Heart right ventricle (tissue), 16 donors: ENCODE measurements around the gene SURF2. TPM values are rescaled to one million over a fixed set of nuclear protein-coding genes. Genes with fewer than 3 reads are reported as not detected.
A peak's percentile ranks its signal among the peaks of the same experiment; 100 is the strongest.

Experiments used
- ATAC-seq, 8 donors: fragments of 200-7000 bp; cut with Tn5 transposase; one replicate each; pipeline ENCODE4 v1.9.1; 2020; ENCODE audit warnings: mild to moderate bottlenecking in 8 of 8, moderate library complexity in 8 of 8, moderate number of reproducible peaks in 1 of 8
- DNase-seq, 2 donors: peaks; one replicate each; pipeline ENCODE4 v3.0.0-alpha.2; 2020
- H3K27ac ChIP-seq, 10 donors: fragments of 200-600 bp; sonication (generic) in 2 of 10; one replicate each; pipeline versions ENCODE4 v1.5.0 to v1.8.0; 2020 to 2022; ENCODE audit warnings: mild to moderate bottlenecking in 3 of 10
- H3K27me3 ChIP-seq, 7 donors: fragments of 200-600 bp; one replicate each; pipeline ENCODE4 v1.8.0; 2021 to 2022; ENCODE audit warnings: mild to moderate bottlenecking in 2 of 7
- H3K36me3 ChIP-seq, 9 donors: fragments of 200-600 bp; sonication (generic) in 1 of 9; one replicate each; pipeline versions ENCODE4 v1.5.0 to v1.8.0; 2020 to 2022; ENCODE audit warnings: mild to moderate bottlenecking in 2 of 9
- H3K4me1 ChIP-seq, 9 donors: fragments of 200-600 bp; sonication (generic) in 1 of 9; one replicate each; pipeline versions ENCODE4 v1.5.0 to v1.8.0; 2020 to 2022; ENCODE audit warnings: mild to moderate bottlenecking in 4 of 9
- H3K4me3 ChIP-seq, 10 donors: fragments of 200-600 bp; sonication (generic) in 2 of 10; one replicate each; pipeline versions ENCODE4 v1.5.0 to v1.8.0; 2020 to 2022; ENCODE audit warnings: mild to moderate bottlenecking in 7 of 10, moderate library complexity in 2 of 10
- H3K9me3 ChIP-seq, 11 donors: fragments of 200-600 bp in 10 of 11; sonication (generic) in 2 of 11; one replicate each; pipeline versions ENCODE4 v1.5.0 to v1.8.0; 2013 to 2022; ENCODE audit warnings: mild to moderate bottlenecking in 2 of 11, control low read depth in 1 of 11, moderate library complexity in 1 of 11
- WGBS, 2 donors: extraction: QIAGEN DNeasy Blood & Tissue Kit; methylation state at CpG; one replicate each; pipeline ENCODE4 v1.1.7; 2013; ENCODE audit warnings: inconsistent platforms in 1 of 2; 5-methylcytosine and 5-hydroxymethylcytosine counted together
- intact Hi-C, 10 donors: fragments of 100-400 bp; cut with DNase I; formaldehyde crosslinking; loops; one replicate each; pipeline versions ENCODE4 v1.11.1 to v1.14.2; 2022
- polyA plus RNA-seq, 2 donors: library from polyadenylated mRNA; stranded (reverse); fragments of 200-250 nt; gene quantifications; one replicate each; pipeline ENCODE4 v1.2.3, GENCODE V29; 2013
- total RNA-seq, 10 donors: library from RNA; stranded (reverse); fragmentation: NEBNext Ultra II Directional in 3 of 10; extraction: Animal tissue kit (Norgen Biotek cat#: 25700) in 3 of 10; gene quantifications; one replicate each; pipeline versions ENCODE4 v1.2.1 to v1.2.4, GENCODE V29; 2021 to 2023
- TF ChIP-seq, protein P1 (sequence below), 9 donors: fragments of 200-600 bp; sonication (generic) in 2 of 9; IDR thresholded peaks; one replicate each; pipeline versions ENCODE4 v1.5.0 to v1.8.0; 2021 to 2022; ENCODE audit warnings: antibody characterized with exemption in 9 of 9, mild to moderate bottlenecking in 5 of 9, moderate library complexity in 1 of 9
- donor health status: Arrhythmogenic right ventricular cardiomyopathy.
- donor health status: ischemic (EF 13 %, LVEDD 7.1; RV severe dilation, severe dysfunction).
- donor health status: healthy with polysubstance abuse.
- donor health status: DM: no; HTN: yes; CAD: no.
- donor health status: DM: no; HTN: no; CAD: no.
- donor health status: ischemic (EF 25% LVEDD 6.9; RV normal size, moderate dysfunction).
- donor health status: ischemic (EF 25% LVEDD 5.7; RV mildly dilated, moderate dysfunction).
- donor health status: healthy.
- donor health status: DM: yes; HTN: yes; CAD: no.
- donor health status: Ischemic cardiomyopathy.
- donor health status: ischemic (EF 35%, LVEDD 5.7; RV mildly dilated, moderate dysfunction).
- donor health status: nonischemic (EF 11% LVEDD 7.7; RV severe dilation, severe dysfunction).
- donor health status: DM: yes; HTN: yes; CAD: no.
- donor health status: PGD.
- donor health status: ischemic (EF 29% LVEDD 5.4; RV normal size, mild dysfunction).
- donor health status: nonischemic (EF 23%, LVEDD 6.1; RV moderate dilation, normal function).

SURF2 gene
- total and polyA plus RNA-seq, 12 donors, result 9.7 to 44.8 (median 14.2) TPM

- DNase-seq, result no peak
- ATAC-seq, result no peak
- peaks cover 19 to 55% (median 51%) of the 10 kb centered on the region in 9 donors for H3K4me1 ChIP-seq
- WGBS, 2 donors, result 92 to 95% methylated on average over 22 of the region's 22 CpGs
- H3K4me3 ChIP-seq, result no peak overlapping the region
- no peaks in the 10 kb centered on the region for H3K27me3 ChIP-seq
- intact Hi-C loops, result no loop called here
- peaks cover 0 to 90% (median 50%) of the 10 kb centered on the region in 9 donors for H3K36me3 ChIP-seq
- H3K27ac ChIP-seq, result peak overlapping the region in 1 of 10 donors; percentile 23
- H3K9me3 ChIP-seq, result no peaks in the 10 kb centered on the region
- TF ChIP-seq, protein P1, sequence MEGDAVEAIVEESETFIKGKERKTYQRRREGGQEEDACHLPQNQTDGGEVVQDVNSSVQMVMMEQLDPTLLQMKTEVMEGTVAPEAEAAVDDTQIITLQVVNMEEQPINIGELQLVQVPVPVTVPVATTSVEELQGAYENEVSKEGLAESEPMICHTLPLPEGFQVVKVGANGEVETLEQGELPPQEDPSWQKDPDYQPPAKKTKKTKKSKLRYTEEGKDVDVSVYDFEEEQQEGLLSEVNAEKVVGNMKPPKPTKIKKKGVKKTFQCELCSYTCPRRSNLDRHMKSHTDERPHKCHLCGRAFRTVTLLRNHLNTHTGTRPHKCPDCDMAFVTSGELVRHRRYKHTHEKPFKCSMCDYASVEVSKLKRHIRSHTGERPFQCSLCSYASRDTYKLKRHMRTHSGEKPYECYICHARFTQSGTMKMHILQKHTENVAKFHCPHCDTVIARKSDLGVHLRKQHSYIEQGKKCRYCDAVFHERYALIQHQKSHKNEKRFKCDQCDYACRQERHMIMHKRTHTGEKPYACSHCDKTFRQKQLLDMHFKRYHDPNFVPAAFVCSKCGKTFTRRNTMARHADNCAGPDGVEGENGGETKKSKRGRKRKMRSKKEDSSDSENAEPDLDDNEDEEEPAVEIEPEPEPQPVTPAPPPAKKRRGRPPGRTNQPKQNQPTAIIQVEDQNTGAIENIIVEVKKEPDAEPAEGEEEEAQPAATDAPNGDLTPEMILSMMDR (IDR thresholded peaks at IDR 0.05), result no peak
These were observed 10.9 kb downstream of the SURF2 start for GRCh38 chr9:133367221-133367620.

DNA sequence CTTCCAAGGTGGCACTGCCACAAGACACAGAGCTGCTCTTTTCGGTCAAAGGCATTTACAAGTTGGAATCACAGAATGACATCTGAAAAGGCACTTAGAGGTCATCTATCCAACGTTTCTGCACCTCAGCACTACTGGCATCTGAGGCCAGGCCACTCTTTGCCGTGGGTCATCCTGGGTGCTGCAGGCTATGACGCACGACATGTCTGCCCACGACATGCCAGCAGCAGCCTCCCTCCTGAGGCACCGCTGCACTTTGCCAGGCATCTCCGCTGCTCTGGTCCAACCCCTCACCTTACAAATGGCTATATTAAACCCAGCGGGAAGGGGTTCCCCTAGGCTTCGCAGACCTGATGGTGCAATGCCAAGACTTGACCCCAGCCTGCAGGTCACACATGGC, 11.4 kb downstream of the SURF2 start:
- H3K9me3 ChIP-seq, result no peaks in the 10 kb centered on the region
- DNase-seq (no peak), ATAC-seq (peak in 5 of 8 donors; percentile 13 to 69 (median 46))
- H3K27ac ChIP-seq, result peak overlapping the region in 2 of 10 donors; percentile 5 to 23
- no peak overlapping the region for H3K4me3 ChIP-seq
- intact Hi-C loops, result no loop called here
- H3K27me3 ChIP-seq, result no peaks in the 10 kb centered on the region
- peaks cover 0 to 90% (median 49%) of the 10 kb centered on the region in 9 donors for H3K36me3 ChIP-seq
- peaks cover 25 to 61% (median 57%) of the 10 kb centered on the region in 9 donors for H3K4me1 ChIP-seq
- 75 to 79% methylated on average over 10 of the region's 10 CpGs for WGBS, 2 donors
- TF ChIP-seq, protein P1 (IDR thresholded peaks at IDR 0.05), result no peak

DNA sequence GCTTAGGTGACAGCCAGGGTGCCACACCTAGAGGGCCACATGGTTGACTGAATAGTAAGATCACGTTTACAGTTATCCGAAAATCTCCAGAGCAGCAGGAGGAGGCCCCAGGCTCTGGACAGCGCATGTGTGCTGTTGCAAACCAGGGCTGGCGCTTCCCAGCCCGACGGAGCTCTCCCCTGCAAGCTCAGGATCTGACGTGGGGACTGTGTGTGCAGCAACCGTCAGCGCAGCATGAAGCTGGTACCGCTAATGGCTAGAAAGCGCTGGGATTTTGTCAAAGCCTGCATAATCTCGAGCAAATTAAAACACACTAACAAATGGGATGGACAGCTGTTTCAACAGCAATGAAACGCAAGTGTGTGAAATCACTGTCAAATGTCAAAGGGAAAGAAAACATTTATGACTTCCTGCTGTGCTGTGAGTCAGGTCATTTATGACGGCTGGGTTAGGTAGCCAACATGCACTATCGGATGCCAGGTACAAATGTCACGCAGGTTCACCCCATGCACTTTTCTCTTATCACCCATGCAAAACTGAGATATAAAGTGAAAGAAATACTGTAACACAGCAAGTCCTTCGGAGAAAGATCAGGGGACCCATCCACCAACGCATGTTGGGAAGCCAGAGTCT, 12.0 kb downstream of the SURF2 start:
- intact Hi-C loops, result no loop called here
- ATAC-seq (peak in 4 of 8 donors; percentile 3 to 23 (median 16)), DNase-seq (no peak)
- Histone ChIP-seq H3K36me3 (peaks cover 0 to 90% (median 51%) of the 10 kb centered on the region in 9 donors), H3K4me1 (peaks cover 26 to 67% (median 60%) of the 10 kb centered on the region in 9 donors), H3K27me3 (no peaks in the 10 kb centered on the region), H3K27ac (peak overlapping the region in 2 of 10 donors; percentile 5 to 13), H3K9me3 (no peaks in the 10 kb centered on the region), H3K4me3 (no peak overlapping the region)
- TF ChIP-seq, protein P1 (IDR thresholded peaks at IDR 0.05), result no peak
- 66 to 78% methylated on average over 18 of the region's 18 CpGs for WGBS, 2 donors

DNA sequence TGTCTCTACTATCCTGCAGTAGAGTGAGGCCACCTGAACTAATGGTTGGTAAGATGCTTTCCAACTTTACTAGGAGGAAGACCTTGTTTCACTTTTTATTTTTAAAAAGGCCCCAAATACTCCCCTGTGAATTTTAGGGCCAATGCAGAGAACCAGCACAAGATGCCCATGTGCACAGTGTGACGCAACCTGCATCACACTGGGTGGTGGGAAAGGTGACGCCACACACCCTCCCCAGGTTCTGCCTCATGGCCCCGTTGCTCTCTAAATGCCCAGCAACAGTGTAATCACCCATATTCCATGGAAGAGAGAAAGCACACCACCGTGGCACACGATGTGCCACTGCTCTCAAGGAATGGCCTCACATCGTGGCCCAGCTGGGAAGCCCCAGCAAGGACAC, 13.1 kb downstream of the SURF2 start:
- 80 to 82% methylated on average over 6 of the region's 6 CpGs for WGBS, 2 donors
- intact Hi-C loops, result no loop called here
- no peaks in the 10 kb centered on the region for H3K27me3 ChIP-seq
- peaks cover 0 to 86% (median 42%) of the 10 kb centered on the region in 9 donors for H3K36me3 ChIP-seq
- H3K4me1 ChIP-seq, result peaks cover 26 to 77% (median 71%) of the 10 kb centered on the region in 9 donors
- ATAC-seq (no peak), DNase-seq (no peak)
- TF ChIP-seq, protein P1 (IDR thresholded peaks at IDR 0.05), result no peak
- no peaks in the 10 kb centered on the region for H3K9me3 ChIP-seq
- peak overlapping the region in 1 of 10 donors; percentile 80 for H3K27ac ChIP-seq
- H3K4me3 ChIP-seq, result no peak overlapping the region
